Right lobe of liver (tissue), 4 donors: ENCODE measurements around the gene PDX1.

ENCODE experiments used
- CTCF ChIP-seq, 4 donors: fragments of 200-600 bp in 3 of 4; fragments of 450-650 bp in 1 of 4; IDR thresholded peaks; one replicate each; pipeline versions ENCODE4 v1.5.1 to v1.8.0; 2016 to 2022; ENCODE audit warnings: antibody characterized with exemption in 4 of 4, mild to moderate bottlenecking in 2 of 4
- POLR2A ChIP-seq: fragments of 450-650 bp; IDR thresholded peaks from one replicate; pipeline ENCODE4 v1.6.1; 2017; ENCODE audit warnings: antibody characterized with exemption, mild to moderate bottlenecking
- donor health status: DM: no; HTN: no; CAD: no.
- donor health status: DM: no; HTN: no; CAD: no.
- donor health status: DM: no; HTN: yes; CAD: no.

GRCh38 chr13:27917121-27917947 lies 2.5 kb upstream of the PDX1 start:
- TF ChIP-seq CTCF (IDR thresholded peaks at IDR 0.05) = no peak
- TF ChIP-seq POLR2A = no peak
